WTC11 (cell line): Measurements from ENCODE around the gene C1QTNF6.

Experiments
- CTCF ChIP-seq: fragments of 200-600 bp; IDR thresholded peaks from 2 replicates; pipeline ENCODE4 v1.8.0; 2022; ENCODE audit warnings: antibody characterized with exemption
- E2F4 ChIP-seq: sonication (generic); formaldehyde crosslinking; IDR thresholded peaks from 2 replicates; pipeline ENCODE4 v1.8.1; 2022; ENCODE audit warnings: low read depth, mild to moderate bottlenecking, moderate library complexity, missing genetic modification reagents, borderline replicate concordance
- IRF1 ChIP-seq: sonication (generic); formaldehyde crosslinking; IDR thresholded peaks from 2 replicates; pipeline ENCODE4 v1.8.0; 2023; ENCODE audit warnings: missing genetic modification reagents
- NR2C2 ChIP-seq: sonication (generic); formaldehyde crosslinking; IDR thresholded peaks from 2 replicates; pipeline ENCODE4 v1.8.0; 2022; ENCODE audit warnings: mild to moderate bottlenecking, missing genetic modification reagents

GRCh38 chr22:37186228-37186996 lies 1.6 kb downstream of the C1QTNF6 start:
- TF ChIP-seq E2F4 (CRISPR knock-in tag) = no peak
- TF ChIP-seq CTCF = no peak
- TF ChIP-seq IRF1 = no peak
- TF ChIP-seq NR2C2 (CRISPR knock-in tag) = no peak
